ENCODE measurements around the gene LPP.

DNA sequence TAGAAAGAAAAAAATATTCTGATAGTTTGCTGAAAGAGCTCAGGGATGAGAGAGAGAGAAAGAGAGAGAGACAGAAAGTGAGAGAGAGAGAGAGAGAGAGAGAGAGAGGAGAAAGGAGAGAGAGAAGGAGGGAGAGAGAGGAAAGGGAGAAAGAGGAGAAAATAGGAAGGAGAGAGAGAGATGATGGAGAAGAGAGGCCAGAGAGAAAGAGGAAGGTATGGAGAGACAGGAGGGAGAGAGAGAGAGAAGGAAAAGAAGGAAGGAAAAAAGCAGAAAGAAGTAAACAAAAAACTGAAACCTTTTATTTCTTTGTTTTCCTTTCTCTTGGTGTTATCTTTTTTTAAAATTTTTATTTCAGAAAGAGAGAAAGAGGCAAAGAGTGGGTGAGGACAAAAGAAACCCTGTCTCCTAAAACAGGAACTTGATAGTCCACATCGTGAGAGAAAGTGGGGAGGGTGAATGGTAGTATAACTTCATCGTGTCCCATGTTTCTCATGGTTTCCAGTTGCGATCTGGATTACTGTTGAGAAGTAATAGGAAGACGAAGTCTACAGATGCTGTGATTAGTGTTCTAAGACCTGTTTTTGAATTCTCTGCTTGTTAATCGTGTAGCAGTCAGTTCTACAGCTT, 279.7 kb downstream of the LPP start:
- TF ChIP-seq, protein P1, sequence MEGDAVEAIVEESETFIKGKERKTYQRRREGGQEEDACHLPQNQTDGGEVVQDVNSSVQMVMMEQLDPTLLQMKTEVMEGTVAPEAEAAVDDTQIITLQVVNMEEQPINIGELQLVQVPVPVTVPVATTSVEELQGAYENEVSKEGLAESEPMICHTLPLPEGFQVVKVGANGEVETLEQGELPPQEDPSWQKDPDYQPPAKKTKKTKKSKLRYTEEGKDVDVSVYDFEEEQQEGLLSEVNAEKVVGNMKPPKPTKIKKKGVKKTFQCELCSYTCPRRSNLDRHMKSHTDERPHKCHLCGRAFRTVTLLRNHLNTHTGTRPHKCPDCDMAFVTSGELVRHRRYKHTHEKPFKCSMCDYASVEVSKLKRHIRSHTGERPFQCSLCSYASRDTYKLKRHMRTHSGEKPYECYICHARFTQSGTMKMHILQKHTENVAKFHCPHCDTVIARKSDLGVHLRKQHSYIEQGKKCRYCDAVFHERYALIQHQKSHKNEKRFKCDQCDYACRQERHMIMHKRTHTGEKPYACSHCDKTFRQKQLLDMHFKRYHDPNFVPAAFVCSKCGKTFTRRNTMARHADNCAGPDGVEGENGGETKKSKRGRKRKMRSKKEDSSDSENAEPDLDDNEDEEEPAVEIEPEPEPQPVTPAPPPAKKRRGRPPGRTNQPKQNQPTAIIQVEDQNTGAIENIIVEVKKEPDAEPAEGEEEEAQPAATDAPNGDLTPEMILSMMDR (IDR thresholded peaks at IDR 0.05): no peak
- no peak for TF ChIP-seq POLR2A (IDR thresholded peaks at IDR 0.05)

All from right lobe of liver (tissue), 4 donors.